Esophagus muscularis mucosa (tissue), 4 donors: ENCODE data around the gene WDR59. TPM values are rescaled to one million over a fixed set of nuclear protein-coding genes. Genes with fewer than 3 reads are reported as not detected.

ENCODE experiments used
- DNase-seq: peaks from one replicate; pipeline ENCODE4 v3.0.0-alpha.2; 2017; ENCODE audit errors: extremely low spot score
- H3K27ac ChIP-seq, 4 donors: fragments of 200-600 bp; sonication (generic); replicated peaks in 1 of 4; 1 replicate in 3 of 4; 2 replicates in 1 of 4; pipeline ENCODE4 v1.5.1; 2016 to 2019; ENCODE audit warnings: mild to moderate bottlenecking in 1 of 4
- H3K27me3 ChIP-seq, 4 donors: fragments of 200-600 bp; sonication (generic); one replicate each; pipeline versions ENCODE4 v1.5.1 to v1.6.0; 2016 to 2019
- H3K36me3 ChIP-seq, 4 donors: fragments of 200-600 bp; sonication (generic); one replicate each; pipeline ENCODE4 v1.5.1; 2016 to 2019
- H3K4me1 ChIP-seq, 4 donors: fragments of 200-600 bp; sonication (generic); one replicate each; pipeline ENCODE4 v1.5.1; 2016 to 2019
- H3K4me3 ChIP-seq, 4 donors: fragments of 200-600 bp; sonication (generic); 1 replicate in 2 of 4; 2 replicates in 2 of 4; pipeline ENCODE4 v1.5.1; 2016 to 2019; ENCODE audit warnings: mild to moderate bottlenecking in 4 of 4, moderate library complexity in 1 of 4
- H3K9me3 ChIP-seq, 4 donors: fragments of 200-600 bp; sonication (generic); 1 replicate in 3 of 4; 2 replicates in 1 of 4; pipeline ENCODE4 v1.5.1; 2016 to 2019
- CTCF ChIP-seq, 3 experiments: fragments of 200-600 bp in 2 of 3; fragments of 450-650 bp in 1 of 3; sonication (generic) in 2 of 3; IDR thresholded peaks; one replicate each; pipeline ENCODE4 v1.5.1; 2017 to 2019; ENCODE audit warnings: antibody characterized with exemption in 3 of 3, mild to moderate bottlenecking in 2 of 3, moderate library complexity in 1 of 3
- EP300 ChIP-seq: sonication (generic); formaldehyde crosslinking; IDR thresholded peaks from one replicate; pipeline ENCODE4 v1.6.1; 2017; ENCODE audit warnings: antibody characterized with exemption
- POLR2A ChIP-seq: fragments of 450-650 bp; IDR thresholded peaks from one replicate; pipeline ENCODE4 v1.6.1; 2017; ENCODE audit warnings: antibody characterized with exemption, moderate library complexity, mild to moderate bottlenecking, low read depth
- POLR2AphosphoS5 ChIP-seq, 2 donors: sonication (generic); formaldehyde crosslinking; IDR thresholded peaks; one replicate each; pipeline ENCODE4 v1.6.1; 2017; ENCODE audit warnings: antibody characterized with exemption in 2 of 2
- WGBS: methylation state at CpG from one replicate; pipeline ENCODE4 v1.1.5; 2018; 5-methylcytosine and 5-hydroxymethylcytosine counted together
- intact Hi-C: fragments of 100-400 bp; cut with DNase I; formaldehyde crosslinking; loops from one replicate; pipeline ENCODE4 v1.15.1; 2023
- total RNA-seq, 4 donors: library from RNA; depleted of rRNA; stranded (reverse); fragments of >200 nt; gene quantifications; one replicate each; pipeline versions ENCODE4 v1.1.0 to v1.2.1, GENCODE V29; 2016

WDR59 gene
- total RNA-seq, 4 donors from 2014 or later: 15.7 to 27.2 (median 18.6) TPM

DNA sequence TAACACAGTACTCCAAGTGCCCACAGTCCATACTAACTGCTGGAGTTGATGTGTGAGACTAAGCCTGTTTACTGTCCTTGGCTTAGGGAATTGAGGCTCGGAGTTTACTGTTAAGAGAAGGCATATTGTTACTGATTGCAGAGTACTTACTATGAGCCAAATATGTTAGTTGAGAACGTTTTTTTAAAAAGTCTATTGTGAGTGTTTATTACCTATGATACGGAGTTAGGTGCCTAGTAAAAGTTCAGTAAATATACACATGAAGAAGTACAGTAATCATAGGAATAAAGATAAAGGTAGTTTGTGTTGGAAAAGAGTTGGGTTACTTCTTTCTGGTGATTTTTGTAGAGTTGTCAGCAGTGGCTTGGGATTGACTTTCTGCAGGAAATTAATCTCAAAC is 39.3 kb upstream of the WDR59 start:
- peaks cover 0 to 8% (median 2%) of the 10 kb centered on the region in 4 donors for H3K9me3 ChIP-seq
- peaks cover 21 to 33% (median 30%) of the 10 kb centered on the region in 4 donors for H3K4me1 ChIP-seq
- no peak for DNase-seq
- intact Hi-C loops: no loop called here
- H3K27ac ChIP-seq: no peak overlapping the region
- H3K36me3 ChIP-seq: no peaks in the 10 kb centered on the region
- no peak for TF ChIP-seq EP300
- TF ChIP-seq POLR2AphosphoS5 (IDR thresholded peaks at IDR 0.05): no peak
- TF ChIP-seq CTCF (IDR thresholded peaks at IDR 0.05): no peak
- no peak for TF ChIP-seq POLR2A
- 71% methylated on average over 3 of the region's 3 CpGs for WGBS
- H3K4me3 ChIP-seq: no peak overlapping the region
- no peaks in the 10 kb centered on the region for H3K27me3 ChIP-seq

DNA sequence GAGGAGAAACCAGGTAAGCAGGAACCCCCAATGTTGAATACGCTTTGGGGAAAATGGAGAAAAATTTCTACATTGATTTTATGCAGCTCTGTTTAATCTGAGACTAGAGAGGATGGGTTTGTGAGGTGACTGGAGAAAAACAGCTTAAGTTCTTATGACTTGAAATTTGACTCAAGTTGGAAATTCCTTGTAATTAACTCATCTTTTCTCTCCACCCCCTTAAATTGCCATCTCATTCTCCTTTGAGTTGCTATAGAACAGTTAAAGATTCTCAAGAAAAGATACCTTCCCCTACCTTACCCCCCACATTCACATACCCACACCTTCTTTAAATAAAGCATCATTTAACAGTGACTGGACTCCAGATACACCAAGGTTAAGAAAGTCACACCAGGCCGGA is 38.1 kb upstream of the WDR59 start:
- no peak overlapping the region for H3K4me3 ChIP-seq
- H3K27ac ChIP-seq: no peak overlapping the region
- TF ChIP-seq EP300 (no peak), POLR2A (no peak), CTCF (IDR thresholded peaks at IDR 0.05) (no peak), POLR2AphosphoS5 (IDR thresholded peaks at IDR 0.05) (no peak)
- WGBS: 92% methylated on average over 2 of the region's 2 CpGs
- no peaks in the 10 kb centered on the region for H3K36me3 ChIP-seq
- no peak for DNase-seq
- H3K9me3 ChIP-seq: peaks cover 0 to 8% (median 2%) of the 10 kb centered on the region in 4 donors
- intact Hi-C loops: no loop called here
- H3K4me1 ChIP-seq: peaks cover 21 to 45% (median 37%) of the 10 kb centered on the region in 4 donors
- H3K27me3 ChIP-seq: no peaks in the 10 kb centered on the region

- H3K27me3 ChIP-seq: no peaks in the 10 kb centered on the region
- intact Hi-C loops: no loop called here
- DNase-seq: no peak
- H3K4me3 ChIP-seq: no peak overlapping the region
- no peak for TF ChIP-seq EP300
- H3K36me3 ChIP-seq: no peaks in the 10 kb centered on the region
- H3K9me3 ChIP-seq: peaks cover 0 to 8% (median 2%) of the 10 kb centered on the region in 4 donors
- peaks cover 24 to 46% (median 38%) of the 10 kb centered on the region in 4 donors for H3K4me1 ChIP-seq
- no peak overlapping the region for H3K27ac ChIP-seq
- WGBS: 94% methylated on average over 4 of the region's 4 CpGs
Observed at GRCh38 chr16:75022567-75022966, 37.6 kb upstream of the WDR59 start.

DNA sequence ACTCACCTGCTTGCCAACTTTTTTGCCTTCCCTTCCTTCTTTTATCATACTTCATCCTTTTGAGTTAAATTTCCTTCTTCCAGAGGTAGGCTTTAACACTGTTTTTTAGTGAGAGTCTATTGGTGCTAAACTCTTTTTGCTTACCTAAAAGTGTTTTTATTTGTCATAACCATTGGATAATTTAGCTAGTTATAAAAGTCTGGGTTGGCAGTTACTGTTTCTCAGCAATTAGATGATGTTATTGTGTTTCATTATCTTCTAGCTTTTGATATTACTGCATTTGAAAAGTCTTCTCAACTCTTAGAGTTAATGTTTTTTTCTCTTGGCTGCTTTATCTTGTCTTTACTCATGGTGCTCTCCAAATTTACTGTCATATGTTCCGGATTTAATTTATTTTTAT is 36.5 kb upstream of the WDR59 start:
- H3K4me1 ChIP-seq: peaks cover 22 to 47% (median 35%) of the 10 kb centered on the region in 4 donors
- 82% methylated on average over 1 of the region's 1 CpG for WGBS

DNA sequence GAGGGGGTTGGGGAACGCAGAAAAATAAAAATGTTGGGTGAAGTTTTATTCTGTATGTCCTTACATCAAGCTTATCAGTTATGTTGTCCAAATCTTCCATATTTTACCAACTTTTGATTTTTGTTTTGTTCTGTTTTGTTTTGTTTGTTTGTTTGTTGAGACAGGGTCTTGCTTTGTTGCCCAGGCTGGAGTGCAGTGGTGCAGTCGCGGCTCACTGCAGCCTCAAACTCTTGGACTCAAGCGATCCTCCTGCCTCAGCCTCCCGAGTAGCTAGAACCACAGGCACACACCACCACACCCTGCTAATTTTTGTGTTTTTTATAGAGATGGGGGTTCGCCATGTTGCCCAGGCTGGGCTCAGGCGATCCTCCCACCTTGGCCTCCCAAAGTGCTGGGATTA is 34.7 kb upstream of the WDR59 start:
- no peak for DNase-seq
- 96% methylated on average over 7 of the region's 7 CpGs for WGBS
- Histone ChIP-seq H3K9me3 (peaks cover 0 to 8% (median 2%) of the 10 kb centered on the region in 4 donors), H3K4me1 (peaks cover 6 to 32% (median 21%) of the 10 kb centered on the region in 4 donors), H3K4me3 (no peak overlapping the region), H3K27ac (no peak overlapping the region), H3K36me3 (no peaks in the 10 kb centered on the region), H3K27me3 (no peaks in the 10 kb centered on the region)
- TF ChIP-seq POLR2A (no peak), CTCF (IDR thresholded peaks at IDR 0.05) (no peak), EP300 (no peak), POLR2AphosphoS5 (IDR thresholded peaks at IDR 0.05) (no peak)
- intact Hi-C loops: no loop called here

More for the DNA sequence above, 36.5 kb upstream of the WDR59 start:
- Histone ChIP-seq H3K27me3 (no peaks in the 10 kb centered on the region), H3K27ac (no peak overlapping the region), H3K36me3 (no peaks in the 10 kb centered on the region), H3K9me3 (peaks cover 0 to 8% (median 2%) of the 10 kb centered on the region in 4 donors), H3K4me3 (no peak overlapping the region)
- no peak for TF ChIP-seq POLR2AphosphoS5 (IDR thresholded peaks at IDR 0.05)
- intact Hi-C loops: no loop called here
- no peak for DNase-seq

DNA sequence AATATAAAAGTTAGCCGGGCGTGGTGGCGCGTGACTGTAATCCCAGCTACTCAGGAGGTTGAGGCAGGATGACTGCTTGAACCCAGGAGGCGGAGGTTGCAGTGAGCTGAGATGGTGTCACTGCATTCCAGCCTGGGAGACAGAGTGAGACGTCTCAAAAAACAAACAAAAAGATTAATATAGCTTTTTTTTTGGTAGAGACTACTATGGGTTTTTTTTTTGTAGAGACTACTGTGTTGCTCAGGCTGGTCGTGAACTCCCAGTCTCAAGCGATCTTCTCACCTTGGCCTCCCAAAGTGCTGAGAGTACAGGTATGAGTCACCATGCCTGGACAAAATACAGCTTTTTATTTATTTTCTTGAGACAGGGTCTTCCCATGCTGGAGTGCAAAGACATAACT is 34.1 kb upstream of the WDR59 start:
- no peak overlapping the region for H3K27ac ChIP-seq
- H3K4me1 ChIP-seq: peaks cover 3 to 30% (median 20%) of the 10 kb centered on the region in 4 donors
- H3K36me3 ChIP-seq: no peaks in the 10 kb centered on the region
- intact Hi-C loops: no loop called here
- no peaks in the 10 kb centered on the region for H3K27me3 ChIP-seq
- WGBS: 89% methylated on average over 8 of the region's 8 CpGs
- DNase-seq: no peak
- H3K4me3 ChIP-seq: no peak overlapping the region
- TF ChIP-seq EP300 (no peak), CTCF (IDR thresholded peaks at IDR 0.05) (no peak), POLR2AphosphoS5 (IDR thresholded peaks at IDR 0.05) (no peak), POLR2A (no peak)
- H3K9me3 ChIP-seq: peaks cover 0 to 8% (median 2%) of the 10 kb centered on the region in 4 donors
